HuH-7 (cell line): ENCODE measurements around the gene STRAP.

Experiments used
- DNase-seq: peaks from one replicate; pipeline ENCODE4 v3.0.0; 2011; ENCODE audit warnings: low spot score

The STRAP gene, protein sequence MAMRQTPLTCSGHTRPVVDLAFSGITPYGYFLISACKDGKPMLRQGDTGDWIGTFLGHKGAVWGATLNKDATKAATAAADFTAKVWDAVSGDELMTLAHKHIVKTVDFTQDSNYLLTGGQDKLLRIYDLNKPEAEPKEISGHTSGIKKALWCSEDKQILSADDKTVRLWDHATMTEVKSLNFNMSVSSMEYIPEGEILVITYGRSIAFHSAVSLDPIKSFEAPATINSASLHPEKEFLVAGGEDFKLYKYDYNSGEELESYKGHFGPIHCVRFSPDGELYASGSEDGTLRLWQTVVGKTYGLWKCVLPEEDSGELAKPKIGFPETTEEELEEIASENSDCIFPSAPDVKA

DNA sequence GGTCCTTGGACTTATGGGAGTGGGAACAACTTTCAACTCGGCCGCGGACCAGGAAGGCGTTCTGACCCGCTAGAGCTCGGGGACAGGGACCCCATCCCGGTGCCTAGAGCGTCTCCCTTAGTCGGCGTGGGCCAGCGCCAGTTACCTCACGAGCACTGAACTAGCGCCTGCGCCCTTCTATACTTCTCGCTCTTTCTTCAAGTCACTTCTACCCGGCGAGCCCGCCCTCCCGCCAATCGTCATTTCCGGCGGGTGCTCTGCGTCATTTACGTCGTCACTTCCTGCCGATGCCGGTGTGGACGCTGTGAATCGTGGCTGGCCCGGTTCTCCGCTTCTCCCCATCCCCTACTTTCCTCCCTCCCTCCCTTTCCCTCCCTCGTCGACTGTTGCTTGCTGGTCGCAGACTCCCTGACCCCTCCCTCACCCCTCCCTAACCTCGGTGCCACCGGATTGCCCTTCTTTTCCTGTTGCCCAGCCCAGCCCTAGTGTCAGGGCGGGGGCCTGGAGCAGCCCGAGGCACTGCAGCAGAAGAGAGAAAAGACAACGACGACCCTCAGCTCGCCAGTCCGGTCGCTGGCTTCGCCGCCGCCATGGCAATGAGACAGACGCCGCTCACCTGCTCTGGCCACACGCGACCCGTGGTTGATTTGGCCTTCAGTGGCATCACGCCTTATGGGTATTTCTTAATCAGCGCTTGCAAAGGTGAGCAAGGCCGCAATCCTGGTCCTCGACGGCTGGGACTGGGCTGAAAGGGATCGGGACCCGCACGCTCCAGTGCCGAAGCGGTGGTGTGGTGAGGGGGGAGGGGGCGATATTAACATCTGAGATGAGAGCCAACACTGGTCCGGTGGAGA, at the start of gene STRAP:
STRAP (plus strand) TSS at position 270 of the 854 bp plus-strand sequence; CDS start at position 591, 321 bp downstream.
- peak; percentile 70 for DNase-seq

DNA sequence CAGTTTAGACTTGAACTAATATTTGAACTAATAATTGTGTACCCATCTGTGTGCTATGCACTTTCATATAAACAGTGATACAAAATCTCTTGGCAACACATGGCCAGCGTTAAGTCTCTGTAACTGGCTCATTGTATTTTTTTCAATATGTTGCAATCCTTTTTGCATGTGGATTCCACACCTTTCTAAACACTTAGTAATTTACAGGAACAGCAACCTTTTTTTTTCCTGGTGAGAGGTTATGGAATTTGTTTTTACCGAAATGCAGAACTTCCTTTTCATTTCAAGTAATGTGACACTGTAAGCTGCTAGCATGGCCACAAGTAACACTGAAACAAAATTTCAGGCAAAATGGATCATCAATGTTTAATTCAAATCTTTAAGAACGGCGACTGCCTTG, 47.6 kb upstream of the STRAP start:
- no peak for DNase-seq

DNA sequence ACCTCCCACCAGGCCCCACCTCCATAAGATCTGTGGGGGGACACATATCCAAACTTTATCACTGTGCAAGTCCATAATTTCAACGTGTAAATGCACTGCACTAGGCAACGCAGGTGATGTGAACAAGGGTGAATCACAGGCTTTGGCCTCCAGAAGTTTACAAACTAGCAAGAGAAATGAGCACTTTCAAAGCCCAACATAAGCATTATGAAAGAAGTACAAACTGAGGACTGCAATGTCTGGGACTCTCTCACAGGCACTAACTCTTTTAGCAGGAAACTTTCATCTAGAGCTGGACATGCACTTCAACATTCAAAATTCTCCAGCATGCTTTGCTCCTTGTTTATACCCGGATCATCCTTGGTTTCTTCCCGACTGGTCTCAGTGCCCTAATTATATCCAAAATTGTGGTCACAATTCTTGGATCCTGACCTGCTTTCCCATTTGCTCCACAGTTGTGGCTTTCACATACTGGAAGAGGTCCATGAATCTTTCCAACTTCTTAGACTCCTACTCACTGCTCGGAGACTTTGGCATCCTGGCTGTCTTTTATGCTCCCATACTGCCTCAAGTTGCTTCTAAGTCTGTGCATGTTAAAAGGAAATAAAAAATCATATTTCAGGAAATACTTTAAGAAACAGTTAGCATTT, 44.9 kb upstream of the STRAP start:
- no peak for DNase-seq

DNA sequence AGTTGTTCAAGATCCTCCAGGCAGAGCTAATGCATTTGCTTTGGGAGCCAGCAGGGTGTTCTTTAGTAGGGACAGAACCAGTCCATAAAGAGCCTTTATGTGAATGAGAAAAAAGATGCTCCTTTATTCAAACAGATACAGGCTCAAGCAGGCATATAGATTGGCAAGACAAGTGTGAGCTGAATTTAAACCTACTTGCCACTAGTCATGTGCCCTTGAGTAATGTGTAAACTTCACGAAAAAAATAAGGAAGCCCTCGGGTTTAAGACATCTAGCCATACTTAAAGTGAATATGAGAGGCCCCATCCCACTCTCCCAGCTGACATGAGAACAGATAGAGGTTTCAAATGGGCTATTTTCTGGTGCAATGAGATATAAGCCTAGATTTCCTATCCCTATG, 43.1 kb upstream of the STRAP start:
- no peak for DNase-seq

DNA sequence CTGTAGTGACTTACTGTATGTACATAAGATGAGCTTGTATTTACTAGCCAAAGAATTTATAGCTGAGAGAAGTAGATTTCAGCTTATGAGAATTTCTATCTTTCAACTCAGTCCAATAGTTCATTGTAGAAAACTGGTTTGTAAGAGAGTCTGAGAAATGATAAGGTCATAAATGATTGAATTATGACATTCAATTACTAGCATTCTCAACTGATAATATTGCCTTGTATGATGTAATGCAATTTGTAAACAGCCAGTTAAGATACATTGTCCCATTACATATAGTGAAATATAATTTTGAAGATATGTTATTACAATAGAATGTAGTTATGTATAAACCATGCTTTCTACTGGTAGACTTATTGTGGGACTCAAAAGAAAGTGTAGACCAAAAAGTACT, 42.5 kb upstream of the STRAP start:
- DNase-seq, result no peak

DNA sequence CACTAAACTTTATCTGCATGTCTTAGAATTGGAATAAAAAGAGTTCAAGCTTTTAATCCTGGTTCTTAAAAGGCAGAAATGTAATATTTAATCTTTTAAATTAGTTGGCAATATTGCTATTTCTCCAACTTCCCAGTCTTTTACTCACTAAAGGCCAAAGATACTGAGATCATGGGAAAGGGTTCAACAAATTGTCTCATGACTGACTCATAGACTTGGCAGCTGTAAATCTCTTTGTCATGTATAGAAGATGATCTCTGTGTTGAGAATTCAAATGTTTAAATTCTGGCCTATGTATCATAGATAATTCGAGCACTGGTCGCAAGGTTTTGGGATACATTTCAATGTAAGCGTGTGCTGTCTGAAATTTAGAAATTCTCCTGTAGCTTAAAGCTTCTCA, 40.1 kb upstream of the STRAP start:
- DNase-seq, result no peak

DNA sequence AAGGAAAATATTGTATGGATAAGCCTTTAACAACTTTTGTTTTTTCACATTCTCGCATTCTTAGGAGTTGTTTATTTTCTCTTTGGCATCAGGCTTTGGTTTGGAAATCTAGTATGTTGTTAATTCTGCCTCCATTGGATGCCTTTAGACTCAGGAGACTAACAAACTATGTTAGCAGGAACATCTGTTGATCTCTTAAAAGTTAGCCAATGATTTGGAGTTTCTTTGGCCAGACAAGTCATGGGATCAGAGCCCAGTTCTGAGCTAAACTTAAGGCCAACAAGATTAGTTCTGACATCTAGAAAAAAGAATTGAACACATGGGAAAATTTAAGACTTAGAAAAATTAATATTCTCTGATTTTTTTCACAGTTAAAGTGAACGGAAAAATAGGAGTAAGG, 35.3 kb upstream of the STRAP start:
- DNase-seq, result no peak

DNA sequence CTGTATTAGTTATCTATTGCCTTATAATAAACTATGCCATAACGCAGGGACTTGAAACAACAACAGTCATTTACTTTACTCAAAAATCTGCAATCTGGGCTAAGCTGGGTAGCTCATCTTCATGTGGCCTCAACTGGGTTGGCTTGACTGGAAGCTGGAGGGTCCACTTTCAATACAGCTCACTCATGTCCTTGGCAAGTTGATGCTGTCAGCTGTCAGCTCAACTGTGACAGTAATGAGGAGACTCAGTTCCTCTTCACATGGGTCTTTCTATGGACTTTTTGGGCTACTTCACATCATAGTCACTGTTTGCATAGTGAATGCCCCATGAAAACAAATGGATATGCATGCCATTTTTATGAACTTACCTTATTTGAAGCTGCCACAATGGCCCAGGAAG, 33.6 kb upstream of the STRAP start:
- DNase-seq, result no peak

DNA sequence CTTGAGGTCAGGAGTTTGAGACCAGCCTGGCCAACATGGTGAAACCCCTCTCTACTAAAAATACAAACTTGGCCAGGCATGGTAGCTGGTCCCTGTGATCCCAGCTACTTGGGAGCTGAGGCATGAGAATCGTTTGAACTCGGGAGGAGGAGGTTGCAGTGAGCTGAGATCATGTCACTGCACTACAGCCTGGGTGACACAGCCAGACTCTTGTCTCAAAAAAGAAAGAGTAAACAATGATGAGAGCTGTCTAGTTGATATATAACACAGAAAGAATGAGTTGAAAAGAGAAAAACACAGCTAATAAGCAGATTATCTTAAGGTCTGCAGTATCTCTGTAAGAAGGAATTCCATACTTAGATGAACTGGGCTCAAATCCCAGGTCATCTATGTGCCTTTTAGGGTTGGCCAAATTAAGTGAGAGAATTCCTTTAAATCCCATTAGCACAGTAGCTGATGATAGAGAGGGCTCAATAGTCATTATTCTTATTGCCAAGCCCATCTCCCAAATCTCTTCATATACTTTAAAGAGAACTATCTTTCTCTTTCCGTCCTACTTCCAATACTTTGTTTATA, 31.1 kb upstream of the STRAP start:
- no peak for DNase-seq

DNA sequence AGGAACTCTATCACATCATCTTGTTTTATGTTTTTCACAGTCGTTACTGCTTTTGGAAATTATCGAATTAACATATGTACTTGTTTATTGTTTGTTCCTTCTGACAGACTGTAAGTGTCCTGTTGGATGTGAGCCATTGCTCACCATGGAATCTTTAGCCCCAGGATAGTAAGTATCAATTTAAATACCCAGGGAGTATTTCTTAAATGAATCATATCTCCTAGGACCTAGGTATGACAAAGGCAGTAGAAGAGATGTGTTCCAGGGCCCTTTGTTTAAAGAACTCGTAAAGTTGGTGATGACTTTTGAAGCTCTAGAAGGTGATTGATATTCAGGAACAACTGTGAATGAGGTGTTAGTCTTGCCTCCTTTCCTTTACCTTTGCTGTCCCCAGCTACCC, 30.3 kb upstream of the STRAP start:
- DNase-seq, result no peak

DNA sequence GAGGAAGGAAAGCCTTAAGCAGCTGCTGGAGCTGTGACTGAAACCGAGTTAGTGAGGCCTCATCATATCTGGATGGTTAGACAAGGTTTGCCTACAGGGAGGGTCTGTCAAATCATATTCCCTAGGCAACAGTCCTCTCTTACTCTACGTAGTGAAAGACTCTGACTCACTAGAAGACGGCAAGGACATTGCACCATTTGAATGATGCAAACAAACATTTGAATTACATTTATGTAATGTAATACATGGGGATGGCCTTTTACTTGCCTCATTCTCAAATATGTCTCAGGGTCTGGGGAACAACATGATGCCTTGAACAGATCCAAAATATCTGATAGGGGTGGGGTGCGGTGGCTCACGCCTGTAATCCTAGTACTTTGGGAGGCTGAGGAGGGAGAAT, 29.8 kb upstream of the STRAP start:
- no peak for DNase-seq

DNA sequence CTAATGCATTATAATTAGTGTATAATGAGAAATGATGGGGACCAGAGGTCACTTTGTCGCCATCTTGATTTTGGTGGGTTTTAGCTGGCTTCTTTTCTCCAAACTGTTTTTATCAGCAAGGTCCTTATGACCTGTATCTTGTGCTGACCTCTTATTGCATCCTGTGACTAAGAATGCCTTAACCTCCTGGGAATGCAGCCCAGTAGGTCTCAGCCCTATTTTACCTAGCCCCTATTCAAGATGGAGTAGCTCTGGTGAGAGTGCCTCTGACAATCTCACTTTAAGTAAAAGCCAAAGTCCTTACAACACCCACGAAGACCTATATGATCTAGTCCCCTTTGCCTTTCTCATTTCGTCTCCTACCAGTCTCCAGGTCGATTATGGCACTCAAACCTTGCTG, 28.3 kb upstream of the STRAP start:
- DNase-seq, result no peak

DNA sequence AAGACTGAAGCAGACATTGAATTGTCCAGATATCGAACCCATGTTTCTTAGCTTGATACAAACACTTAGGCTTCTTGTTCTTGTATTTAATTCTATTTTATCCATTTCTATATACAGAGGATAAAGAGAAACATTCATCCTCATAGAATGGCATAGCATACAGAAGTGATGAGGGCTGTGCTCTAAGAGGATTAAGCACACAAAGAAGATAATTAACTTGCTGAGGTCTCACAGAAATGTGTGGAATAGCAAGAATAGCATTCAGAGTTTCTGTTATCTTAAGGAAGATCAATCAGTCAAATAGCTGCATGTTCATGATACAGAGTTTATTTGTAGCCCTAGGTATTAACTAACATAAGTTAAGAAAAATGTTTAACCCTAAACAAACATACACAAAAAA, 27.3 kb upstream of the STRAP start:
- DNase-seq, result no peak

DNA sequence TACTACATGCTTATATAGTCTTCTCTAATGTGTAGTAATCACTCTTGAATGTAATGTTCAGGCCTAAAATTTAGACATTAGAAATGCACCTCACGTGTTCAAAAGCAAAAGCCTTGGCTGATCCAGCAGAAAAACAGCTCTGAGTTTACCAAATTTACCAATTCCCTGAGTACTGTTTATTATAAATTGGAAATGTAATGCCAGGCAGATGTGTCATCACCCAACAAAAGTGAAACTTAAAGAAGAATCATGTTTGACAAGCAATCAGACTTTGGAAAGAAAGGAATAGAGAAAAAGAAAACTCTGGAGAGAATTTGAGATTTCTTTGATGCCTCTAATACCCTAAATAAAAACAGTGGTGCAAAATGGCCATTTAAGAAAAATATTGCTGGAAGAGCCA, 26.5 kb upstream of the STRAP start:
- no peak for DNase-seq

DNA sequence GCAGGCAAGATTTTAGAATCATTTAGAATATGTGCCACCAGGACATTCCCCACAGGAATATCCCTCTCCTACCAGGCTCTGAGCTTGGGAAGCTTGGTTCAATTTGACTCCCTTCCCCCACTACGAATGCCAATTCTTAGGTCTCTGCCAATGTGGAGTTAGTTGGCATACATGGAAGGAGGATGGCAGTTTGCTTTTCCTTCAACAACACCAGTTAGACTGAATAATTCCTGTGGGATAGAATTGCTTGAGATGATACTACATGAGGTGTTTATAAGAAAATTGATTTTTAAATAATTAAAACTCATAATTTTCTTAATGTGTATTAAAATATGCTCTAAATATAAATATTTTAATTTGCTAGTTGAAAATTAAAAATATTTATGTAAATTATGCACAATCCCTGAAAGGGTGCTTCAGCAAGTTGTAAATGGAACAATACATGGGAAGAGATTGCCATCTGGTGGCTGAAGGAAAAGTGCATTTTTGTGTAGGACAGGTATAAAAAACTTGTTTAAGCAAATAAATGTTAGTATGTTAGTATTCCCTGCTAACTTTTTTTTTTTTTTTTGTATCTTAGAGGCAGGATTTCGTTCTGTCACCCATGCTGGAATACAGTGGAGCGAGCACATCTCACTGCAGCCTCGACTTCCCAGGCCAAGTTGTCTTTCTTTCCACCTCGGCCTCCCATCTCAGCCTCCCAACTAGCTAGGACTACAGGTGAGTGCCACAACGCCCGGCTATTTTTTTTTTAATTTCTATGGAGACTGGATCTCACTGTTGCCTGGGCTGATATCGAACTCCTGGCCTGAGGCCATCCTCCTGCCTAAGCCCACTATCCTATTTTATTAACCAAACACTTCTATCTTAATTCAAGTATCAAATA, 25.8 kb upstream of the STRAP start:
- no peak for DNase-seq

DNA sequence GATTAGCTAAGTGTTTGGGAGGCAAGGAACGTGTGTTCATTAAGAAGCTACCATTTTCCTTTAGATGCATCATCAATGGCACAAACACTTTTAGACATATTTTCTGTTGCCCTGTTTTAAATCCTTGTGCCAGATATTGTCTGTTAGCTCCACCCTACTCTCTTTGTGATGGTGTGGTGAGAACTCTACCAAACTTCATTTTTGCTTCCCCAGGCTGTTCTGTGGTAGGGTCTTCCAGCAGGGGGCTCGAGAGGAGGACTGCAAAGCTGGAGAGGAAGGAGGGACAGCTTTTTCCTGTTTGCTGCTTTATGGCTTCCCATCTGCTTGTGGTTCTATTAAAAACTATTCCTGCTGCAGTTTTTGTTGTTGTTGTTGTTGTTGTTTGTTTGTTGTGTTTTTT, 23.8 kb upstream of the STRAP start:
- DNase-seq, result no peak

DNA sequence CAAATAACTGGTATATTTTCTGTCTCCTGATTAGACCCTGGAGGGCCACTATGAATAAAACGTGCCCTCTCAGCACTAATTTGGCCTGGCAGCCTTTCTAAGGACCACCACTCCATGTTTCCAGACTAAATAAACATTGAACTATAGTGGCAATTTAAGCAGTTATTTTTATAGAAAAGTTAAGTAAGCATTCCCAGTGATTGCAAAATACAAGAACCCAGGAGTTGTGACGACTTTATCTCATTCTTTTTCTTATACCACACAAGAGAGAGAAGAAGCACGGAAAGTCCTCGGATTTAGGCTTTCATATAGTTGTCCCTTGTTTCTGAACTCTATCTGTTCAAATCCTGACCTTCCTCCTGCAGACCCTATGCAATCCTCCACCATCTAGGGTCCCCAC, 23.1 kb upstream of the STRAP start:
- no peak for DNase-seq

DNA sequence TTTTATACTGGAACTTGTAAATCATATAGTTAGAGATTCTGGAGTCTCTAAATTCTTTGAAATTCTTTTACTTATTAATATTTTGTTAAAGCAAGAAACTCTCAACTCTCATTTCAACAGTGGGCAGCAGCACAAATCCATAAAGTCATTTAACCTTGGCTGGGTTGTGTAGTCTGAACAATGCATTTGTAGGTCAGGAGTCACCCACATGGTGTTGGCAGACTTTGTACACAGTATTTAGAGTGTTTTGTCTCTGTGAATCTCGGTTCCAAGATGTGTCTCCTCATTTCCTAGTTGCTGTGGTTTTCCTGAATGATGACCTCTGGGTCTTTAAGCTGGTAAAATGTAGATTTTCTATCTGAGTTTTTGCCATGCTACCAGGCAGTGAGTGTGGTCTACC, 20.8 kb upstream of the STRAP start:
- no peak for DNase-seq

DNA sequence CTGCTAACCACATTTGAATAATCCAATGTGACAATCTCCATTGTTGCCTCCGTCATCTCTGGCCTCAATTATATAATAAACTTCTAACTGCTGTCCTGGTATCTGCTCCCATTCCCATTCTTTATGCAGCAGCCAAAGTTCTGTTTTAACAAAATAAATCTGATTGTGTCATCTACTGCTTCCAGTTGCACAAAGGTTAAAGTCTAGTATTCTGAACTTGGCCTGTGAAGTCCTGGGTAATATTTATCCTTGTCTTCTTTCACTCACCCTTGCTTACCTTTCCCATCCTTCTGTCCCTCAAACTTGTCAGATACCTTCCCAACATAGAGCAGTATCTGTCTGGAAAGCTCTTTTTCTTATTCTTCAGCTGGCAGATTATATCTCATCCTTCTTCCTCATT, 19.3 kb upstream of the STRAP start:
- DNase-seq, result no peak

DNA sequence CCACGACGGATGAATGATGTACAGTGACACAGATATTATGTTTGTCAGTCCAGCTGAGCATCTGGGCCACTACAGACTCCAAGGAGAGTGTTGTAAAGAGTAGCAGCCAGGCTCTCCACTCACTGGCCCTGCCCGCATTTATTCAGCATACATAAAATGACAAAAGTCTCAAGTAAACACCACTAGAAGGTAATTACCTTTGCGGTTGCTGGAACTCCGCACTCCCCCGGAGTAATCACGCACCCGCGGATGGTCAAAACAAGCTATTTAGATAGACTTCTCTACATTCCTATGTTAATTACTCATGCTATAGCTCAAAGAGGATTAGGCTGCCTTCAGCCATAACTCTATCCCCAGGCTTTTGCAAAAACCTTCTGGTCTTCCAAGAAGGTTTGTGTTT, 18.8 kb upstream of the STRAP start:
- DNase-seq, result no peak

DNA sequence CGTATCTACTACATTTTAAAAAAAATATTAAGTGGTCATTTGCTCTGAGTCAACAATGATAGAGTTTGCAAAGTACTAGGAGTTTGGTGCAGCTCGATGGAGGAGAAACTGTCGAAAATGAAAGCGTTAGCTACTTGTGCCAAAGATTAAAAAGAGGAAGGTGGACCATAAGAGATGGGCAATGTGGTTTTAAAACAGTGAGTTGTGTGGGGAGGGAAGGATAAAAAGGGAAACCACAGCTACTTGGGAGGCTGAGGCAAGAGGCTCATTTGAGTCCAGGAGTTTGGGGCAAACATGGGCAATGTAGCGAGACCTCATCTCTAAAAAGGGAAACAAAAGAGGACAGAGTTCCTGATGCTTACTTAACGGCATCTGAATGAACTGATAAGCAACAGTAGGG, 18.2 kb upstream of the STRAP start:
- DNase-seq, result no peak

DNA sequence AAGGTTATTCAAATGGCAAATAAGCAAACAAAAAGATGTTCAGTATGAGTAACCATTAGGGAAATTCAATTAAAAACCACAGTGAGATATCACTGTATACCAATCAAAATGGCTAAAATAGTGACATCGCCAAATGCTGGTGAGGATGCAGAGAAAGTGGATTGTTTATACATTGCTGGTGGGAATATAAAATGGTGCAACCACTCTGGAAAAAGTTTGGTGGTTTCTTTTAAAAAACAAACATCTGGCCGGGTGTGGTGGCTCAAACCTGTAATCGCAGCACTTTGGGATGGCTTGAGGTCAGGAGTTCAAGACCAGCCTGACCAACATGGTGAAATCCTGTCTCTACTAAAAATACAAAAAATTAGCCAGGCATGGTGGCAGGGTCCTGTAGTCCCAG, 14.0 kb upstream of the STRAP start:
- no peak for DNase-seq
